ENCODE data around the gene EPHB2. TPM values are rescaled to one million over a fixed set of nuclear protein-coding genes. Genes with fewer than 3 reads are reported as not detected.

Gene EPHB2
- total and polyA plus RNA-seq, 2 of the 13 experiments (the other 11 are each of a cell fraction or from before 2014, with no cell fraction given): 0.03 to 0.11 TPM

GRCh38 chr1:22673486-22674409 is 36.9 kb upstream of the EPHB2 start:
- no peaks in the 10 kb centered on the region for H3K4me1 ChIP-seq (ENCODE audit: insufficient read depth, low read length)
- in situ Hi-C loops (cut with HindIII; ENCODE audit: extremely low pct_ligation_motif_present, low pct_unique_long_range_greater_than_20kb) (no loop called here), intact Hi-C loops (cut with micrococcal nuclease; ENCODE audit: unreplicated experiment) (no loop called here)
- ATAC-seq (peak; percentile 51; the same call in 2 of the 3 replicates), FAIRE-seq (no peak), DNase-seq (ENCODE audit: low spot score) (peak; percentile 12)
- H3K4me2 ChIP-seq (ENCODE audit: low read depth, low read length): no peak overlapping the region
- H3K27ac ChIP-seq (ENCODE audit: extremely low read length, insufficient read depth, low read length): no peak overlapping the region
- WGBS (ENCODE audit: low lambda C conversion rate): 21% methylated on average over 10 of the region's 17 CpGs
- H4K20me1 ChIP-seq (ENCODE audit: insufficient read depth, low read length): no peaks in the 10 kb centered on the region
- peaks cover 3 to 6% of the 10 kb centered on the region in 2 experiments; a peak in 1 of 5 replicates for H3K27me3 ChIP-seq (ENCODE audit: control insufficient read depth in 1 of 2, insufficient read depth in 2 of 2, low read length in 2 of 2)
- no peaks in the 10 kb centered on the region for H3K79me2 ChIP-seq (ENCODE audit: insufficient read depth, low read length)
- H2AFZ ChIP-seq (ENCODE audit: low read length): no peak overlapping the region
- no peaks in the 10 kb centered on the region for H3K36me3 ChIP-seq (replicated peaks in 1 of 2; ENCODE audit: control insufficient read depth in 1 of 2, insufficient read depth in 2 of 2, low read length in 2 of 2)
- no peak overlapping the region for H3K4me3 ChIP-seq (replicated peaks in 1 of 3; ENCODE audit: insufficient read depth in 1 of 3, low read depth in 2 of 3, low read length in 3 of 3)
- POLR2A ChIA-PET: no interaction called here
- no peaks in the 10 kb centered on the region for H3K9me3 ChIP-seq (ENCODE audit: low read length)
- H3K9ac ChIP-seq (ENCODE audit: insufficient read depth, low read depth, low read length): no peak overlapping the region
- CTCF ChIA-PET (ENCODE audit: low intra/inter-chr PET ratio, low total read pairs): interaction anchor here (0.6 to 2.4 kb wide), 3 partner anchors 216 to 290 kb away, joined by 3 to 17 read pairs (median 3); no protein-coding TSS in a partner anchor
- BruUV-seq (replicated peaks): no TSS peak
- TF ChIP-seq, protein P1, sequence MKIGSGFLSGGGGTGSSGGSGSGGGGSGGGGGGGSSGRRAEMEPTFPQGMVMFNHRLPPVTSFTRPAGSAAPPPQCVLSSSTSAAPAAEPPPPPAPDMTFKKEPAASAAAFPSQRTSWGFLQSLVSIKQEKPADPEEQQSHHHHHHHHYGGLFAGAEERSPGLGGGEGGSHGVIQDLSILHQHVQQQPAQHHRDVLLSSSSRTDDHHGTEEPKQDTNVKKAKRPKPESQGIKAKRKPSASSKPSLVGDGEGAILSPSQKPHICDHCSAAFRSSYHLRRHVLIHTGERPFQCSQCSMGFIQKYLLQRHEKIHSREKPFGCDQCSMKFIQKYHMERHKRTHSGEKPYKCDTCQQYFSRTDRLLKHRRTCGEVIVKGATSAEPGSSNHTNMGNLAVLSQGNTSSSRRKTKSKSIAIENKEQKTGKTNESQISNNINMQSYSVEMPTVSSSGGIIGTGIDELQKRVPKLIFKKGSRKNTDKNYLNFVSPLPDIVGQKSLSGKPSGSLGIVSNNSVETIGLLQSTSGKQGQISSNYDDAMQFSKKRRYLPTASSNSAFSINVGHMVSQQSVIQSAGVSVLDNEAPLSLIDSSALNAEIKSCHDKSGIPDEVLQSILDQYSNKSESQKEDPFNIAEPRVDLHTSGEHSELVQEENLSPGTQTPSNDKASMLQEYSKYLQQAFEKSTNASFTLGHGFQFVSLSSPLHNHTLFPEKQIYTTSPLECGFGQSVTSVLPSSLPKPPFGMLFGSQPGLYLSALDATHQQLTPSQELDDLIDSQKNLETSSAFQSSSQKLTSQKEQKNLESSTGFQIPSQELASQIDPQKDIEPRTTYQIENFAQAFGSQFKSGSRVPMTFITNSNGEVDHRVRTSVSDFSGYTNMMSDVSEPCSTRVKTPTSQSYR (CRISPR knock-in tag; IDR thresholded peaks at IDR 0.05; ENCODE audit: borderline replicate concordance): no peak
- TF ChIP-seq ZBTB3 (CRISPR knock-in tag; IDR thresholded peaks at IDR 0.05; ENCODE audit: borderline replicate concordance, low read depth) (no peak), ZC3H4 (CRISPR knock-in tag; IDR thresholded peaks at IDR 0.05; ENCODE audit: borderline replicate concordance) (no peak), NCOA2 (CRISPR knock-in tag; IDR thresholded peaks at IDR 0.05) (no peak), RCOR2 (CRISPR knock-in tag; IDR thresholded peaks at IDR 0.05) (no peak), MNT (IDR thresholded peaks at IDR 0.05) (no peak), STAG1 (CRISPR knock-in tag; IDR thresholded peaks at IDR 0.05) (peak; percentile 72), ZNF550 (CRISPR knock-in tag; IDR thresholded peaks at IDR 0.05; ENCODE audit: borderline replicate concordance) (no peak), SMC3 (IDR thresholded peaks at IDR 0.05; ENCODE audit: low read length) (peak; percentile 75; the same call in 1 of the 2 replicates), DRAP1 (CRISPR knock-in tag; IDR thresholded peaks at IDR 0.05) (no peak), MBNL3 (CRISPR knock-in tag; conservative IDR thresholded peaks at IDR 0.05) (no peak), CREB1 (IDR thresholded peaks at IDR 0.05) (no peak), CREB1 (CRISPR knock-in tag; IDR thresholded peaks at IDR 0.05) (no peak), ZNF205 (CRISPR knock-in tag; IDR thresholded peaks at IDR 0.05) (no peak), GABPB1 (CRISPR knock-in tag; IDR thresholded peaks at IDR 0.05) (no peak)
- TF ChIP-seq, protein P2, sequence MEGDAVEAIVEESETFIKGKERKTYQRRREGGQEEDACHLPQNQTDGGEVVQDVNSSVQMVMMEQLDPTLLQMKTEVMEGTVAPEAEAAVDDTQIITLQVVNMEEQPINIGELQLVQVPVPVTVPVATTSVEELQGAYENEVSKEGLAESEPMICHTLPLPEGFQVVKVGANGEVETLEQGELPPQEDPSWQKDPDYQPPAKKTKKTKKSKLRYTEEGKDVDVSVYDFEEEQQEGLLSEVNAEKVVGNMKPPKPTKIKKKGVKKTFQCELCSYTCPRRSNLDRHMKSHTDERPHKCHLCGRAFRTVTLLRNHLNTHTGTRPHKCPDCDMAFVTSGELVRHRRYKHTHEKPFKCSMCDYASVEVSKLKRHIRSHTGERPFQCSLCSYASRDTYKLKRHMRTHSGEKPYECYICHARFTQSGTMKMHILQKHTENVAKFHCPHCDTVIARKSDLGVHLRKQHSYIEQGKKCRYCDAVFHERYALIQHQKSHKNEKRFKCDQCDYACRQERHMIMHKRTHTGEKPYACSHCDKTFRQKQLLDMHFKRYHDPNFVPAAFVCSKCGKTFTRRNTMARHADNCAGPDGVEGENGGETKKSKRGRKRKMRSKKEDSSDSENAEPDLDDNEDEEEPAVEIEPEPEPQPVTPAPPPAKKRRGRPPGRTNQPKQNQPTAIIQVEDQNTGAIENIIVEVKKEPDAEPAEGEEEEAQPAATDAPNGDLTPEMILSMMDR (CRISPR knock-in tag; IDR thresholded peaks at IDR 0.05): peak; percentile 68
- TF ChIP-seq, protein P3, sequence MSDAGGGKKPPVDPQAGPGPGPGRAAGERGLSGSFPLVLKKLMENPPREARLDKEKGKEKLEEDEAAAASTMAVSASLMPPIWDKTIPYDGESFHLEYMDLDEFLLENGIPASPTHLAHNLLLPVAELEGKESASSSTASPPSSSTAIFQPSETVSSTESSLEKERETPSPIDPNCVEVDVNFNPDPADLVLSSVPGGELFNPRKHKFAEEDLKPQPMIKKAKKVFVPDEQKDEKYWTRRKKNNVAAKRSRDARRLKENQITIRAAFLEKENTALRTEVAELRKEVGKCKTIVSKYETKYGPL (CRISPR knock-in tag; IDR thresholded peaks at IDR 0.05): no peak

Data from HepG2 (cell line).